HepG2 (cell line): ENCODE measurements around the gene ZC3H7B. TPM values are rescaled to one million over a fixed set of nuclear protein-coding genes. Genes with fewer than 3 reads are reported as not detected.

Experiments
- ATAC-seq: fragments of 200-7000 bp; cut with Tn5 transposase; 3 replicates; pipeline ENCODE4 v1.9.1; 2020; ENCODE audit warnings: mild to moderate bottlenecking, moderate library complexity
- BruUV-seq: library from RNA; stranded (reverse); fragments of 400-500 nt; replicated peaks from 2 replicates; lab custom pipeline; 2021; lab: Mats Ljungman, UMichigan
- CTCF ChIA-PET: fragments of 300-600 bp; formaldehyde crosslinking; extraction: SDS; loops from one replicate; lab custom pipeline; 2021; ENCODE audit warnings: low total read pairs, inconsistent platforms, low intra/inter-chr PET ratio; lab: Yijun Ruan, JAX
- POLR2A ChIA-PET: fragments of 350-600 bp; sonication (Branson Sonifier 250); formaldehyde crosslinking; loops from one replicate; lab custom pipeline; 2020; ENCODE audit warnings: antibody characterized with exemption, inconsistent platforms; lab: Yijun Ruan, JAX
- DNase-seq: peaks from one replicate; pipeline ENCODE4 v3.0.0-alpha.2; 2015; ENCODE audit warnings: low spot score
- FAIRE-seq: peaks from 3 replicates; lab custom pipeline; 2011; peaks lifted over from hg19 to GRCh38; lab: Jason Lieb, UNC
- H2AFZ ChIP-seq: one replicate; pipeline ENCODE4 v1.6.1; 2011; ENCODE audit warnings: low read length, inconsistent platforms
- H3K27ac ChIP-seq: fragments of 300-600 bp; 3 replicates; pipeline ENCODE4 v1.8.0; 2011; ENCODE audit warnings: mixed run types, mild to moderate bottlenecking, mixed read lengths, low read length, inconsistent platforms; ENCODE audit not compliant: insufficient read depth; ENCODE audit errors: extremely low read length
- H3K27me3 ChIP-seq, 2 experiments: fragments of 200-600 bp in 1 of 2; 2 replicates in 1 of 2; 3 replicates in 1 of 2; pipeline versions ENCODE4 v1.6.0 to v1.8.0; 2011; ENCODE audit warnings: low read length in 2 of 2, mild to moderate bottlenecking in 2 of 2, moderate library complexity in 2 of 2, inconsistent platforms in 1 of 2; ENCODE audit not compliant: insufficient read depth in 2 of 2, control insufficient read depth in 1 of 2
- H3K36me3 ChIP-seq, 2 experiments: fragments of 200-600 bp in 1 of 2; replicated peaks in 1 of 2; 2 replicates in 1 of 2; 3 replicates in 1 of 2; pipeline versions ENCODE4 v1.5.1 to v1.8.0; 2011; ENCODE audit warnings: low read length in 2 of 2, inconsistent platforms in 1 of 2; ENCODE audit not compliant: insufficient read depth in 2 of 2, control insufficient read depth in 1 of 2
- H3K4me1 ChIP-seq: 2 replicates; pipeline ENCODE4 v1.5.1; 2012; ENCODE audit warnings: low read length, inconsistent platforms; ENCODE audit not compliant: insufficient read depth
- H3K4me2 ChIP-seq: 2 replicates; pipeline ENCODE4 v1.6.0; 2011; ENCODE audit warnings: low read depth, low read length, inconsistent platforms
- H3K4me3 ChIP-seq, 3 experiments: fragments of 200-600 bp in 1 of 3; sonication (generic), shearing (Covaris generic) in 1 of 3; replicated peaks in 1 of 3; 2 replicates each; pipeline ENCODE4 v1.5.1; 2011 to 2016; ENCODE audit warnings: low read length in 3 of 3, inconsistent platforms in 2 of 3, low read depth in 2 of 3, mild to moderate bottlenecking in 2 of 3, control low read depth in 1 of 3, mixed read lengths in 1 of 3; ENCODE audit not compliant: insufficient read depth in 1 of 3
- H3K79me2 ChIP-seq: one replicate; pipeline ENCODE4 v1.6.1; 2011; ENCODE audit warnings: low read length, inconsistent platforms; ENCODE audit not compliant: insufficient read depth
- H3K9ac ChIP-seq: 2 replicates; pipeline ENCODE4 v1.6.0; 2011; ENCODE audit warnings: mild to moderate bottlenecking, low read depth, low read length, inconsistent platforms; ENCODE audit not compliant: insufficient read depth
- H3K9me3 ChIP-seq: 2 replicates; pipeline ENCODE4 v1.5.1; 2012; ENCODE audit warnings: mild to moderate bottlenecking, low read length
- H4K20me1 ChIP-seq: 2 replicates; pipeline ENCODE4 v1.6.0; 2011; ENCODE audit warnings: inconsistent platforms, mild to moderate bottlenecking, low read length, moderate library complexity; ENCODE audit not compliant: insufficient read depth
- AGO2 ChIP-seq: fragments of 200-400 bp; formaldehyde crosslinking; optimal IDR thresholded peaks from 2 replicates; pipeline ENCODE3; 2017; ENCODE audit warnings: mild to moderate bottlenecking, low read depth, low read length, moderate library complexity
- HNF4A ChIP-seq: sonication (generic); formaldehyde crosslinking; IDR thresholded peaks from 2 replicates; pipeline ENCODE4 v1.4.0; 2020; ENCODE audit warnings: missing genetic modification reagents
- SRSF9 ChIP-seq: fragments of 200-400 bp; formaldehyde crosslinking; IDR thresholded peaks from 2 replicates; pipeline ENCODE4 v1.6.1; 2018; ENCODE audit warnings: borderline replicate concordance, mild to moderate bottlenecking, low read depth, low read length; ENCODE audit not compliant: insufficient read depth, poor library complexity, severe bottlenecking
- THAP7 ChIP-seq: sonication (generic); formaldehyde crosslinking; IDR thresholded peaks from 2 replicates; pipeline ENCODE4 v1.8.1; 2023; ENCODE audit warnings: mild to moderate bottlenecking, missing genetic modification reagents
- ZNF687 ChIP-seq: sonication (generic); formaldehyde crosslinking; IDR thresholded peaks from 2 replicates; pipeline ENCODE4 v1.5.1; 2020; ENCODE audit warnings: mild to moderate bottlenecking, missing genetic modification reagents, moderate library complexity
- WGBS: methylation state at CpG from one replicate; pipeline ENCODE4 v1.1.6; 2017; ENCODE audit warnings: low lambda C conversion rate; 5-methylcytosine and 5-hydroxymethylcytosine counted together
- in situ Hi-C: cut with HindIII; loops from 2 replicates; pipeline ENCODE4 v1.10.0; 2017; ENCODE audit warnings: low pct_unique_long_range_greater_than_20kb; ENCODE audit not compliant: extremely low pct_ligation_motif_present
- intact Hi-C: fragments of 100-400 bp; cut with micrococcal nuclease; formaldehyde crosslinking; loops from one replicate; pipeline ENCODE4 v1.10.0; 2022; ENCODE audit not compliant: unreplicated experiment
- polyA plus RNA-seq, 8 experiments: library from polyadenylated mRNA; depleted of rRNA in 3 of 8; stranded (reverse) in 7 of 8; unstranded in 1 of 8; fragments of >200 nt; fragmentation: Illumina TruSeq in 4 of 8; extraction: Trizol in 4 of 8; gene quantifications; 2 replicates each; pipeline versions ENCODE4 v1.2.1 to v1.2.3, GENCODE V29; 2011 to 2016; ENCODE audit warnings: low read depth in 4 of 8, missing spikeins in 1 of 8, mixed read lengths in 1 of 8; ENCODE audit not compliant: insufficient read depth in 1 of 8
- total RNA-seq, 5 experiments: library from RNA; depleted of rRNA; stranded (reverse); fragments of >200 nt; fragmentation: Illumina TruSeq; extraction: Trizol; gene quantifications; 2 replicates each; pipeline ENCODE4 v1.2.3, GENCODE V29; 2016; ENCODE audit warnings: low read depth in 1 of 5
- TF ChIP-seq, protein P1 (sequence below): sonication (generic); formaldehyde crosslinking; conservative IDR thresholded peaks from 2 replicates; pipeline ENCODE4 v1.8.0; 2022; ENCODE audit warnings: missing genetic modification reagents

The ZC3H7B gene
- total and polyA plus RNA-seq, 2 of the 13 experiments (the other 11 are each of a cell fraction or from before 2014, with no cell fraction given) = 26.4 to 37.2 TPM

- TF ChIP-seq ZNF687 (CRISPR knock-in tag) = peak; percentile 30; the same call in 1 of the 2 replicates
- peak; percentile 57 for TF ChIP-seq HNF4A (CRISPR knock-in tag)
- no peak for TF ChIP-seq SRSF9
- TF ChIP-seq, all 625 proteins: peak for 6
Observed at GRCh38 chr22:41344189-41344788, 43.0 kb downstream of the ZC3H7B start (continued).

GRCh38 chr22:41345807-41346335 is 44.5 kb downstream of the ZC3H7B start:
- peaks cover 14% of the 10 kb centered on the region for H3K4me1 ChIP-seq
- 80% methylated on average over 8 of the region's 24 CpGs for WGBS
- intact Hi-C loops = no loop called here
- H3K9me3 ChIP-seq = no peaks in the 10 kb centered on the region
- H3K4me3 ChIP-seq = no peak overlapping the region
- no peak overlapping the region for H3K27ac ChIP-seq
- DNase-seq (no peak), FAIRE-seq (no peak), ATAC-seq (no peak)
- H3K36me3 ChIP-seq = peaks cover 45 to 85% of the 10 kb centered on the region in 2 experiments
- CTCF ChIA-PET = no interaction called here
- H3K27me3 ChIP-seq = no peaks in the 10 kb centered on the region
- H3K4me2 ChIP-seq = no peak overlapping the region
- no peaks in the 10 kb centered on the region for H3K79me2 ChIP-seq
- no TSS peak for BruUV-seq
- no peaks in the 10 kb centered on the region for H4K20me1 ChIP-seq
- POLR2A ChIA-PET = interaction anchor here (1.5 kb wide), 1 partner anchor 36 kb away, joined by 7 read pairs; the partner anchor contains the start of gene TEF
- H3K9ac ChIP-seq = no peak overlapping the region
- peak; percentile 66 for TF ChIP-seq AGO2
- TF ChIP-seq, protein P1, sequence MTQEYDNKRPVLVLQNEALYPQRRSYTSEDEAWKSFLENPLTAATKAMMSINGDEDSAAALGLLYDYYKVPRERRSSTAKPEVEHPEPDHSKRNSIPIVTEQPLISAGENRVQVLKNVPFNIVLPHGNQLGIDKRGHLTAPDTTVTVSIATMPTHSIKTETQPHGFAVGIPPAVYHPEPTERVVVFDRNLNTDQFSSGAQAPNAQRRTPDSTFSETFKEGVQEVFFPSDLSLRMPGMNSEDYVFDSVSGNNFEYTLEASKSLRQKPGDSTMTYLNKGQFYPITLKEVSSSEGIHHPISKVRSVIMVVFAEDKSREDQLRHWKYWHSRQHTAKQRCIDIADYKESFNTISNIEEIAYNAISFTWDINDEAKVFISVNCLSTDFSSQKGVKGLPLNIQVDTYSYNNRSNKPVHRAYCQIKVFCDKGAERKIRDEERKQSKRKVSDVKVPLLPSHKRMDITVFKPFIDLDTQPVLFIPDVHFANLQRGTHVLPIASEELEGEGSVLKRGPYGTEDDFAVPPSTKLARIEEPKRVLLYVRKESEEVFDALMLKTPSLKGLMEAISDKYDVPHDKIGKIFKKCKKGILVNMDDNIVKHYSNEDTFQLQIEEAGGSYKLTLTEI = no peak
- TF ChIP-seq THAP7 (CRISPR knock-in tag) = no peak
- no peak overlapping the region for H2AFZ ChIP-seq
- in situ Hi-C loops = no loop called here
